WTC11 (cell line): ENCODE data around the gene FGF12.

Source experiments
- ATF1 ChIP-seq: sonication (generic); formaldehyde crosslinking; IDR thresholded peaks from 2 replicates; pipeline ENCODE4 v1.8.1; 2023; ENCODE audit warnings: mild to moderate bottlenecking, moderate library complexity, missing genetic modification reagents
- CREB1 ChIP-seq: sonication (generic); formaldehyde crosslinking; IDR thresholded peaks from 2 replicates; pipeline ENCODE4 v1.8.0; 2023; ENCODE audit warnings: mild to moderate bottlenecking, missing genetic modification reagents
- ESRRA ChIP-seq: sonication (generic); formaldehyde crosslinking; IDR thresholded peaks from 2 replicates; pipeline ENCODE4 v1.8.1; 2022; ENCODE audit warnings: mild to moderate bottlenecking, missing genetic modification reagents, borderline replicate concordance
- FOXP1 ChIP-seq: sonication (generic); formaldehyde crosslinking; IDR thresholded peaks from 2 replicates; pipeline ENCODE4 v1.8.0; 2022; ENCODE audit warnings: missing genetic modification reagents, mild to moderate bottlenecking, moderate library complexity, borderline replicate concordance
- IRF2 ChIP-seq: sonication (generic); formaldehyde crosslinking; IDR thresholded peaks from 2 replicates; pipeline ENCODE4 v1.8.0; 2022; ENCODE audit warnings: low read depth, missing genetic modification reagents, borderline replicate concordance
- JAZF1 ChIP-seq: fragments of 250-450 bp; sonication (Bioruptor Pico); IDR thresholded peaks from 2 replicates; pipeline ENCODE4 v1.9.0; 2021; ENCODE audit warnings: moderate library complexity, mild to moderate bottlenecking, inconsistent platforms
- MAX ChIP-seq: sonication (generic); formaldehyde crosslinking; IDR thresholded peaks from 2 replicates; pipeline ENCODE4 v1.8.0; 2022; ENCODE audit warnings: mild to moderate bottlenecking, missing genetic modification reagents
- RELA ChIP-seq: sonication (generic); formaldehyde crosslinking; IDR thresholded peaks from 2 replicates; pipeline ENCODE4 v1.8.1; 2022; ENCODE audit warnings: missing genetic modification reagents, mild to moderate bottlenecking, borderline replicate concordance
- TEAD1 ChIP-seq: sonication (generic); formaldehyde crosslinking; IDR thresholded peaks from 2 replicates; pipeline ENCODE4 v1.8.0; 2022; ENCODE audit warnings: mild to moderate bottlenecking, missing genetic modification reagents
- ZNF425 ChIP-seq: fragments of 250-450 bp; sonication (Bioruptor Pico); conservative IDR thresholded peaks from 2 replicates; pipeline ENCODE4 v1.9.0; 2021; ENCODE audit warnings: mild to moderate bottlenecking
- TF ChIP-seq, protein P1 (sequence below): fragments of 200-600 bp; IDR thresholded peaks from 2 replicates; pipeline ENCODE4 v1.8.0; 2022; ENCODE audit warnings: antibody characterized with exemption
- TF ChIP-seq, protein P2 (sequence below): sonication (generic); formaldehyde crosslinking; IDR thresholded peaks from 2 replicates; pipeline ENCODE4 v1.8.0; 2022; ENCODE audit warnings: mild to moderate bottlenecking, missing genetic modification reagents

- TF ChIP-seq CREB1 (CRISPR knock-in tag): no peak
- TF ChIP-seq, protein P1, sequence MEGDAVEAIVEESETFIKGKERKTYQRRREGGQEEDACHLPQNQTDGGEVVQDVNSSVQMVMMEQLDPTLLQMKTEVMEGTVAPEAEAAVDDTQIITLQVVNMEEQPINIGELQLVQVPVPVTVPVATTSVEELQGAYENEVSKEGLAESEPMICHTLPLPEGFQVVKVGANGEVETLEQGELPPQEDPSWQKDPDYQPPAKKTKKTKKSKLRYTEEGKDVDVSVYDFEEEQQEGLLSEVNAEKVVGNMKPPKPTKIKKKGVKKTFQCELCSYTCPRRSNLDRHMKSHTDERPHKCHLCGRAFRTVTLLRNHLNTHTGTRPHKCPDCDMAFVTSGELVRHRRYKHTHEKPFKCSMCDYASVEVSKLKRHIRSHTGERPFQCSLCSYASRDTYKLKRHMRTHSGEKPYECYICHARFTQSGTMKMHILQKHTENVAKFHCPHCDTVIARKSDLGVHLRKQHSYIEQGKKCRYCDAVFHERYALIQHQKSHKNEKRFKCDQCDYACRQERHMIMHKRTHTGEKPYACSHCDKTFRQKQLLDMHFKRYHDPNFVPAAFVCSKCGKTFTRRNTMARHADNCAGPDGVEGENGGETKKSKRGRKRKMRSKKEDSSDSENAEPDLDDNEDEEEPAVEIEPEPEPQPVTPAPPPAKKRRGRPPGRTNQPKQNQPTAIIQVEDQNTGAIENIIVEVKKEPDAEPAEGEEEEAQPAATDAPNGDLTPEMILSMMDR: no peak
- no peak for TF ChIP-seq IRF2 (CRISPR knock-in tag)
- TF ChIP-seq MAX (CRISPR knock-in tag): no peak
- TF ChIP-seq ESRRA (CRISPR knock-in tag): no peak
- TF ChIP-seq, protein P2, sequence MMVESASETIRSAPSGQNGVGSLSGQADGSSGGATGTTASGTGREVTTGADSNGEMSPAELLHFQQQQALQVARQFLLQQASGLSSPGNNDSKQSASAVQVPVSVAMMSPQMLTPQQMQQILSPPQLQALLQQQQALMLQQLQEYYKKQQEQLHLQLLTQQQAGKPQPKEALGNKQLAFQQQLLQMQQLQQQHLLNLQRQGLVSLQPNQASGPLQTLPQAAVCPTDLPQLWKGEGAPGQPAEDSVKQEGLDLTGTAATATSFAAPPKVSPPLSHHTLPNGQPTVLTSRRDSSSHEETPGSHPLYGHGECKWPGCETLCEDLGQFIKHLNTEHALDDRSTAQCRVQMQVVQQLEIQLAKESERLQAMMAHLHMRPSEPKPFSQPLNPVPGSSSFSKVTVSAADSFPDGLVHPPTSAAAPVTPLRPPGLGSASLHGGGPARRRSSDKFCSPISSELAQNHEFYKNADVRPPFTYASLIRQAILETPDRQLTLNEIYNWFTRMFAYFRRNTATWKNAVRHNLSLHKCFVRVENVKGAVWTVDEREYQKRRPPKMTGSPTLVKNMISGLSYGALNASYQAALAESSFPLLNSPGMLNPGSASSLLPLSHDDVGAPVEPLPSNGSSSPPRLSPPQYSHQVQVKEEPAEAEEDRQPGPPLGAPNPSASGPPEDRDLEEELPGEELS (CRISPR knock-in tag): no peak
- TF ChIP-seq ATF1 (CRISPR knock-in tag): no peak
- TF ChIP-seq ZNF425 (CRISPR knock-in tag): no peak
- no peak for TF ChIP-seq TEAD1
- TF ChIP-seq FOXP1: no peak
- no peak for TF ChIP-seq RELA (CRISPR knock-in tag)
- TF ChIP-seq JAZF1 (CRISPR knock-in tag): no peak
These were observed 453.7 kb downstream of the FGF12 start for GRCh38 chr3:192273697-192274010.
